HCT116 (cell line): Measurements from ENCODE around the gene TRIM38. TPM values are rescaled to one million over a fixed set of nuclear protein-coding genes. Genes with fewer than 3 reads are reported as not detected.

Source experiments
- ATAC-seq: fragments of 200-7000 bp; cut with Tn5 transposase; 2 replicates; pipeline ENCODE4 v1.9.1; 2020; ENCODE audit warnings: mild to moderate bottlenecking, moderate library complexity
- BruUV-seq: library from RNA; stranded (reverse); fragments of 400-500 nt; replicated peaks from 2 replicates; lab custom pipeline; 2021; lab: Mats Ljungman, UMichigan
- CTCF ChIA-PET: fragments of 300-600 bp; sonication (Branson Sonifier 250); formaldehyde crosslinking; loops from one replicate; lab custom pipeline; 2021; ENCODE audit warnings: antibody characterized with exemption; lab: Charles Lee
- POLR2A ChIA-PET: fragments of 300-600, 350-600 bp; sonication (Branson Sonifier 250); formaldehyde crosslinking; loops from one replicate; lab custom pipeline; 2021; ENCODE audit warnings: antibody characterized with exemption; lab: Charles Lee
- RAD21 ChIA-PET, 2 experiments: fragments of 300-600 bp; sonication (Branson Sonifier 250); formaldehyde crosslinking; loops; one replicate each; lab custom pipeline; 2023; ENCODE audit warnings: low total read pairs in 2 of 2; ENCODE audit not compliant: uncharacterized antibody in 2 of 2, unreplicated experiment in 2 of 2, low non-redundant PET in 1 of 2; lab: Charles Lee
- DNase-seq: peaks from one replicate; pipeline ENCODE4 v3.0.0-alpha.2; 2010; ENCODE audit warnings: low read depth, low spot score
- H2AFZ ChIP-seq: fragments of 200-600 bp; shearing (Covaris generic), sonication (generic); 2 replicates; pipeline ENCODE4 v1.6.1; 2017; ENCODE audit warnings: low read depth, mixed run types, mixed read lengths, antibody characterized with exemption, low read length; ENCODE audit not compliant: poor library complexity, severe bottlenecking
- H3K27ac ChIP-seq: 2 replicates; pipeline ENCODE4 v1.5.1; 2012; ENCODE audit warnings: low read depth, low read length
- H3K27me3 ChIP-seq: fragments of 200-600 bp; sonication (generic); 2 replicates; pipeline ENCODE4 v1.6.1; 2016; ENCODE audit warnings: mixed run types, low read length, mixed read lengths; ENCODE audit not compliant: insufficient read depth
- H3K36me3 ChIP-seq, 2 experiments: fragments of 200-500 bp in 1 of 2; fragments of 200-600 bp in 1 of 2; sonication (Bioruptor generic) in 1 of 2; sonication (generic) in 1 of 2; 2 replicates each; pipeline versions ENCODE4 v1.5.1 to v1.6.1; 2014 to 2016; ENCODE audit warnings: low read length in 2 of 2, inconsistent platforms in 1 of 2, mixed read lengths in 1 of 2, mixed run types in 1 of 2; ENCODE audit not compliant: insufficient read depth in 2 of 2, control insufficient read depth in 1 of 2
- H3K4me1 ChIP-seq, 2 experiments: fragments of 200-600 bp in 1 of 2; sonication (generic) in 1 of 2; 2 replicates each; pipeline versions ENCODE4 v1.5.1 to v1.6.1; 2012 to 2017; ENCODE audit warnings: low read length in 2 of 2, inconsistent platforms in 1 of 2, mild to moderate bottlenecking in 1 of 2, mixed read lengths in 1 of 2, mixed run types in 1 of 2, moderate library complexity in 1 of 2; ENCODE audit not compliant: insufficient read depth in 2 of 2, control insufficient read depth in 1 of 2
- H3K4me2 ChIP-seq: fragments of 200-600 bp; sonication (generic); 2 replicates; pipeline ENCODE4 v1.6.1; 2017; ENCODE audit warnings: mixed run types, low read length, mixed read lengths
- H3K4me3 ChIP-seq, 2 experiments: fragments of 200-600 bp in 1 of 2; sonication (generic) in 1 of 2; replicated peaks in 1 of 2; 2 replicates each; pipeline ENCODE4 v1.5.1; 2011 to 2016; ENCODE audit warnings: low read length in 2 of 2, control low read depth in 1 of 2, low read depth in 1 of 2, mild to moderate bottlenecking in 1 of 2, mixed read lengths in 1 of 2, mixed run types in 1 of 2
- H3K79me2 ChIP-seq: fragments of 200-600 bp; sonication (generic); 2 replicates; pipeline ENCODE4 v1.6.1; 2017; ENCODE audit warnings: mild to moderate bottlenecking, mixed run types, low read length, moderate library complexity, mixed read lengths; ENCODE audit not compliant: insufficient read depth
- H3K9ac ChIP-seq: fragments of 200-600 bp; sonication (generic); 2 replicates; pipeline ENCODE4 v1.6.1; 2016; ENCODE audit warnings: low read length, mixed read lengths
- H3K9me2 ChIP-seq: fragments of 200-600 bp; sonication (generic), shearing (Covaris generic); 2 replicates; pipeline ENCODE4 v1.6.1; 2017; ENCODE audit warnings: mixed run types, mild to moderate bottlenecking, moderate library complexity; ENCODE audit not compliant: insufficient read depth
- H3K9me3 ChIP-seq, 2 experiments: fragments of 200-500 bp in 1 of 2; fragments of 200-600 bp in 1 of 2; sonication (Bioruptor generic) in 1 of 2; sonication (generic) in 1 of 2; 2 replicates each; pipeline ENCODE4 v1.6.1; 2014 to 2017; ENCODE audit warnings: low read length in 2 of 2, mixed read lengths in 2 of 2, inconsistent platforms in 1 of 2, low read depth in 1 of 2, mild to moderate bottlenecking in 1 of 2, mixed run types in 1 of 2, moderate library complexity in 1 of 2; ENCODE audit not compliant: control insufficient read depth in 1 of 2, insufficient read depth in 1 of 2
- H4K20me1 ChIP-seq: fragments of 200-600 bp; sonication (generic), shearing (Covaris generic); 2 replicates; pipeline ENCODE4 v1.6.1; 2017; ENCODE audit warnings: mixed run types, mild to moderate bottlenecking, moderate library complexity; ENCODE audit not compliant: insufficient read depth
- EZH2 ChIP-seq: fragments of 200-600 bp; sonication (generic); IDR thresholded peaks from 2 replicates; pipeline ENCODE4 v1.6.1; 2017; ENCODE audit warnings: antibody characterized with exemption, mixed run types
- POLR2A ChIP-seq: IDR thresholded peaks from 2 replicates; pipeline ENCODE4 v1.7.0; 2011; ENCODE audit warnings: borderline replicate concordance; ENCODE audit not compliant: insufficient read depth, insufficient read length; ENCODE audit errors: extremely low read depth
- POLR2AphosphoS5 ChIP-seq: IDR thresholded peaks from 2 replicates; pipeline ENCODE4 v1.6.1; 2011; ENCODE audit warnings: mild to moderate bottlenecking, low read depth, low read length, moderate library complexity
- RAD21 ChIP-seq: IDR thresholded peaks from 2 replicates; pipeline ENCODE4 v1.6.1; 2012; ENCODE audit warnings: low read depth, mild to moderate bottlenecking
- YY1 ChIP-seq: IDR thresholded peaks from 2 replicates; pipeline ENCODE4 v1.6.1; 2011; ENCODE audit warnings: low read length, low read depth, moderate library complexity, mild to moderate bottlenecking; ENCODE audit not compliant: insufficient replicate concordance; ENCODE audit errors: extremely low read depth
- ZFX ChIP-seq: fragments of 450-650 bp; IDR thresholded peaks from 2 replicates; pipeline ENCODE4 v1.6.1; 2017
- ZNF274 ChIP-seq: fragments of 200-500 bp; sonication (Bioruptor generic); IDR thresholded peaks from 2 replicates; pipeline ENCODE4 v1.6.1; 2014; ENCODE audit warnings: mild to moderate bottlenecking, low read depth, low read length, inconsistent platforms
- intact Hi-C: fragments of 100-400 bp; cut with micrococcal nuclease; formaldehyde crosslinking; loops from 2 replicates; pipeline ENCODE4 v1.10.0; 2022
- total RNA-seq: library from RNA; stranded (reverse); gene quantifications from one replicate; pipeline ENCODE4 v1.2.1, GENCODE V29; 2021; ENCODE audit not compliant: unreplicated experiment
- TF ChIP-seq, protein P1 (sequence below): IDR thresholded peaks from 2 replicates; pipeline ENCODE4 v1.6.1; 2012
- TF ChIP-seq, protein P2 (sequence below): IDR thresholded peaks from 2 replicates; pipeline ENCODE4 v1.6.1; 2012; ENCODE audit warnings: low read depth

Gene TRIM38
- total RNA-seq, 1 experiment from 2014 or later = 9.6 TPM

DNA sequence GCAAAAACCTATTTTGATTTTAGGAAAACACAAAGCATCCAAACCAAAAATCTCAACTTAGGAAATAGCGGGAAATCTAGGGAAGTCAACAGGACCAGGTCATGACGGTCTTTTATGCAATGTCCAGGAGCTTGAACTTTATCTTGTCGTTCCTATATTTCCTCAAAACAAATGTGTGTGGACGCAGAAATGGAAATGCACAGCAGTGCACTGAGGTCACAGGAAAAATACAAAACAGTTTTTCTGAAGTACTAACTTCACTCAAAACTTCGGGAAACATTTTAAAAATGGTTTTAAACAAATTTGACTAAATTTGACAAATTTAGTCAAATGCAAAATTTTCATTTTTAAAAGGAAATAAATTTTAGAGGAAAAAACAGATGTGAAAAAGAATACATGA lies 26.6 kb upstream of the TRIM38 start:
- DNase-seq (no peak), ATAC-seq (no peak)
- Histone ChIP-seq H4K20me1 (no peaks in the 10 kb centered on the region), H2AFZ (no peak overlapping the region), H3K27me3 (no peaks in the 10 kb centered on the region)
- intact Hi-C loops = no loop called here
- TF ChIP-seq ZFX (no peak), ZNF274 (no peak), POLR2A (no peak), RAD21 (no peak), YY1 (no peak), EZH2 (no peak), POLR2AphosphoS5 (no peak)
- TF ChIP-seq, protein P1, sequence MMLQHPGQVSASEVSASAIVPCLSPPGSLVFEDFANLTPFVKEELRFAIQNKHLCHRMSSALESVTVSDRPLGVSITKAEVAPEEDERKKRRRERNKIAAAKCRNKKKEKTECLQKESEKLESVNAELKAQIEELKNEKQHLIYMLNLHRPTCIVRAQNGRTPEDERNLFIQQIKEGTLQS = no peak
- TF ChIP-seq, protein P2, sequence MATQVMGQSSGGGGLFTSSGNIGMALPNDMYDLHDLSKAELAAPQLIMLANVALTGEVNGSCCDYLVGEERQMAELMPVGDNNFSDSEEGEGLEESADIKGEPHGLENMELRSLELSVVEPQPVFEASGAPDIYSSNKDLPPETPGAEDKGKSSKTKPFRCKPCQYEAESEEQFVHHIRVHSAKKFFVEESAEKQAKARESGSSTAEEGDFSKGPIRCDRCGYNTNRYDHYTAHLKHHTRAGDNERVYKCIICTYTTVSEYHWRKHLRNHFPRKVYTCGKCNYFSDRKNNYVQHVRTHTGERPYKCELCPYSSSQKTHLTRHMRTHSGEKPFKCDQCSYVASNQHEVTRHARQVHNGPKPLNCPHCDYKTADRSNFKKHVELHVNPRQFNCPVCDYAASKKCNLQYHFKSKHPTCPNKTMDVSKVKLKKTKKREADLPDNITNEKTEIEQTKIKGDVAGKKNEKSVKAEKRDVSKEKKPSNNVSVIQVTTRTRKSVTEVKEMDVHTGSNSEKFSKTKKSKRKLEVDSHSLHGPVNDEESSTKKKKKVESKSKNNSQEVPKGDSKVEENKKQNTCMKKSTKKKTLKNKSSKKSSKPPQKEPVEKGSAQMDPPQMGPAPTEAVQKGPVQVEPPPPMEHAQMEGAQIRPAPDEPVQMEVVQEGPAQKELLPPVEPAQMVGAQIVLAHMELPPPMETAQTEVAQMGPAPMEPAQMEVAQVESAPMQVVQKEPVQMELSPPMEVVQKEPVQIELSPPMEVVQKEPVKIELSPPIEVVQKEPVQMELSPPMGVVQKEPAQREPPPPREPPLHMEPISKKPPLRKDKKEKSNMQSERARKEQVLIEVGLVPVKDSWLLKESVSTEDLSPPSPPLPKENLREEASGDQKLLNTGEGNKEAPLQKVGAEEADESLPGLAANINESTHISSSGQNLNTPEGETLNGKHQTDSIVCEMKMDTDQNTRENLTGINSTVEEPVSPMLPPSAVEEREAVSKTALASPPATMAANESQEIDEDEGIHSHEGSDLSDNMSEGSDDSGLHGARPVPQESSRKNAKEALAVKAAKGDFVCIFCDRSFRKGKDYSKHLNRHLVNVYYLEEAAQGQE = no peak
- TF ChIP-seq, all 23 proteins: peak for 0
- no peak overlapping the region for H3K4me3 ChIP-seq
- H3K9me2 ChIP-seq = no peaks in the 10 kb centered on the region
- ChIA-PET RAD21 (no interaction called here), POLR2A (no interaction called here), CTCF (no interaction called here)
- no peaks in the 10 kb centered on the region for H3K79me2 ChIP-seq
- H3K4me2 ChIP-seq = no peak overlapping the region
- no peaks in the 10 kb centered on the region for H3K9me3 ChIP-seq
- no TSS peak for BruUV-seq
- H3K36me3 ChIP-seq = no peaks in the 10 kb centered on the region
- H3K4me1 ChIP-seq = no peaks in the 10 kb centered on the region
- H3K27ac ChIP-seq = no peak overlapping the region
- no peak overlapping the region for H3K9ac ChIP-seq
